GM23338 (cell line): ENCODE data around the gene RBM12. TPM values are rescaled to one million over a fixed set of nuclear protein-coding genes. Genes with fewer than 3 reads are reported as not detected.

Source experiments
- ATAC-seq: fragments of 200-7000 bp; cut with Tn5 transposase; 3 replicates; pipeline ENCODE4 v1.9.1; 2020
- DNase-seq: peaks from one replicate; pipeline ENCODE4 v3.0.0-alpha.2; 2015; ENCODE audit warnings: low spot score
- H2AFZ ChIP-seq: fragments of 200-600 bp; sonication (generic); 2 replicates; pipeline ENCODE4 v1.8.0; 2016; ENCODE audit warnings: antibody characterized with exemption, mild to moderate bottlenecking, moderate library complexity
- H3F3A ChIP-seq: fragments of 200-600 bp; sonication (generic); replicated peaks from 2 replicates; pipeline ENCODE4 v1.8.0; 2017; ENCODE audit warnings: antibody characterized with exemption, mixed run types, low read depth
- H3K27ac ChIP-seq: fragments of 200-600 bp; sonication (generic); 2 replicates; pipeline ENCODE4 v1.6.1; 2016; ENCODE audit warnings: low read depth
- H3K27me3 ChIP-seq: fragments of 200-600 bp; sonication (generic); 2 replicates; pipeline ENCODE4 v1.8.0; 2016; ENCODE audit warnings: mild to moderate bottlenecking, mixed run types, moderate library complexity; ENCODE audit not compliant: insufficient read depth
- H3K36me3 ChIP-seq: fragments of 200-600 bp; sonication (generic); 2 replicates; pipeline ENCODE4 v1.8.0; 2016; ENCODE audit warnings: mild to moderate bottlenecking; ENCODE audit not compliant: insufficient read depth
- H3K4me1 ChIP-seq: fragments of 200-600 bp; sonication (generic); 2 replicates; pipeline ENCODE4 v1.8.0; 2016; ENCODE audit warnings: mild to moderate bottlenecking, moderate library complexity; ENCODE audit not compliant: insufficient read depth
- H3K4me2 ChIP-seq: fragments of 200-600 bp; sonication (generic); 2 replicates; pipeline ENCODE4 v1.7.1; 2017; ENCODE audit warnings: mixed run types
- H3K4me3 ChIP-seq: fragments of 200-600 bp; sonication (generic); 2 replicates; pipeline ENCODE4 v1.6.1; 2016; ENCODE audit warnings: mixed run types
- H3K79me2 ChIP-seq: fragments of 200-600 bp; sonication (generic); replicated peaks from 2 replicates; pipeline ENCODE4 v1.8.0; 2017; ENCODE audit warnings: mild to moderate bottlenecking; ENCODE audit not compliant: insufficient read depth
- H3K9me2 ChIP-seq: fragments of 200-600 bp; sonication (generic); 2 replicates; pipeline ENCODE4 v1.8.0; 2017; ENCODE audit not compliant: insufficient read depth
- H4K20me1 ChIP-seq: fragments of 200-600 bp; sonication (generic); replicated peaks from 2 replicates; pipeline ENCODE4 v1.8.0; 2017; ENCODE audit warnings: mild to moderate bottlenecking; ENCODE audit not compliant: insufficient read depth
- H3K27ac Mint-ChIP-seq: 2 replicates; pipeline ENCODE4 v1.8.0; 2020; ENCODE audit warnings: inconsistent platforms, mild to moderate bottlenecking, moderate library complexity, mixed read lengths
- H3K27me3 Mint-ChIP-seq: 3 replicates; pipeline ENCODE4 v1.8.0; 2022; ENCODE audit warnings: low read depth, mild to moderate bottlenecking, moderate library complexity, mixed read lengths, inconsistent platforms; ENCODE audit not compliant: insufficient read depth, poor library complexity
- H3K36me3 Mint-ChIP-seq: 3 replicates; pipeline ENCODE4 v1.8.0; 2021; ENCODE audit warnings: low read depth, mild to moderate bottlenecking, inconsistent platforms, moderate library complexity, mixed read lengths
- H3K4me1 Mint-ChIP-seq: 3 replicates; pipeline ENCODE4 v1.8.0; 2020; ENCODE audit warnings: mild to moderate bottlenecking, inconsistent platforms, mixed read lengths
- H3K4me3 Mint-ChIP-seq: 3 replicates; pipeline ENCODE4 v1.8.0; 2021; ENCODE audit warnings: moderate library complexity, mild to moderate bottlenecking, inconsistent platforms, mixed read lengths
- H3K9me3 Mint-ChIP-seq: 3 replicates; pipeline ENCODE4 v1.8.0; 2020; ENCODE audit warnings: moderate library complexity, mild to moderate bottlenecking, inconsistent platforms, mixed read lengths
- CREB1 ChIP-seq: fragments of 250-450 bp; sonication (Bioruptor Pico); IDR thresholded peaks from 2 replicates; pipeline ENCODE4 v1.5.0; 2020; ENCODE audit warnings: low read depth, mild to moderate bottlenecking, moderate library complexity
- ETS1 ChIP-seq: IDR thresholded peaks from 2 replicates; pipeline ENCODE4 v1.6.1; 2016; ENCODE audit warnings: antibody characterized with exemption
- EZH2 ChIP-seq: fragments of 200-600 bp; sonication (generic); IDR thresholded peaks from one replicate; pipeline ENCODE4 v1.8.0; 2017; ENCODE audit warnings: antibody characterized with exemption, mild to moderate bottlenecking, low read depth; ENCODE audit not compliant: unreplicated experiment
- EZH2phosphoT487 ChIP-seq: fragments of 200-600 bp; sonication (generic); IDR thresholded peaks from one replicate; pipeline ENCODE4 v1.8.1; 2018; ENCODE audit warnings: antibody characterized with exemption; ENCODE audit not compliant: unreplicated experiment
- JUNB ChIP-seq: IDR thresholded peaks from one replicate; pipeline ENCODE4 v1.6.1; 2016; ENCODE audit warnings: antibody characterized with exemption; ENCODE audit not compliant: unreplicated experiment
- POLR2AphosphoS5 ChIP-seq: IDR thresholded peaks from 2 replicates; pipeline ENCODE4 v1.6.1; 2016; ENCODE audit warnings: antibody characterized with exemption, low read depth
- STAT1 ChIP-seq: IDR thresholded peaks from one replicate; pipeline ENCODE4 v1.6.1; 2016; ENCODE audit warnings: antibody characterized with exemption; ENCODE audit not compliant: unreplicated experiment
- ZNF114 ChIP-seq: fragments of 250-450 bp; sonication (Bioruptor Pico); IDR thresholded peaks from 2 replicates; pipeline ENCODE4 v1.5.0; 2020; ENCODE audit warnings: mild to moderate bottlenecking, moderate library complexity
- ZNF331 ChIP-seq: fragments of 250-450 bp; sonication (Bioruptor Pico); IDR thresholded peaks from 2 replicates; pipeline ENCODE4 v1.5.0; 2020; ENCODE audit warnings: low read depth, mild to moderate bottlenecking, moderate library complexity
- ZNF462 ChIP-seq: fragments of 250-450 bp; sonication (Bioruptor Pico); IDR thresholded peaks from 2 replicates; pipeline ENCODE4 v1.5.0; 2020; ENCODE audit warnings: mild to moderate bottlenecking, moderate library complexity
- polyA plus RNA-seq: library from polyadenylated mRNA; unstranded; fragments of >200 nt; fragmentation: Nextera tagmentation; extraction: Ambion mirVana; gene quantifications from 2 replicates; pipeline ENCODE4 v1.2.1, GENCODE V29; 2016
- total RNA-seq: library from RNA; depleted of rRNA; stranded (reverse); fragments of >200 nt; shearing (Covaris generic); gene quantifications from 2 replicates; pipeline ENCODE4 v1.2.3, GENCODE V29; 2014
- TF ChIP-seq, protein P1 (sequence below), 2 experiments: fragments of 200-600 bp in 1 of 2; sonication (generic) in 1 of 2; conservative IDR thresholded peaks; 2 replicates each; pipeline versions ENCODE4 v1.5.1 to v1.6.1; 2016 to 2017; ENCODE audit warnings: antibody characterized with exemption in 2 of 2, low read depth in 2 of 2, mild to moderate bottlenecking in 2 of 2, moderate library complexity in 1 of 2

The RBM12 gene
- total and polyA plus RNA-seq, 2 experiments from 2014 or later, result 22.3 to 82.2 TPM

GRCh38 chr20:35673884-35674283, 9.2 kb upstream of the RBM12 start (continued):
- TF ChIP-seq, protein P1, sequence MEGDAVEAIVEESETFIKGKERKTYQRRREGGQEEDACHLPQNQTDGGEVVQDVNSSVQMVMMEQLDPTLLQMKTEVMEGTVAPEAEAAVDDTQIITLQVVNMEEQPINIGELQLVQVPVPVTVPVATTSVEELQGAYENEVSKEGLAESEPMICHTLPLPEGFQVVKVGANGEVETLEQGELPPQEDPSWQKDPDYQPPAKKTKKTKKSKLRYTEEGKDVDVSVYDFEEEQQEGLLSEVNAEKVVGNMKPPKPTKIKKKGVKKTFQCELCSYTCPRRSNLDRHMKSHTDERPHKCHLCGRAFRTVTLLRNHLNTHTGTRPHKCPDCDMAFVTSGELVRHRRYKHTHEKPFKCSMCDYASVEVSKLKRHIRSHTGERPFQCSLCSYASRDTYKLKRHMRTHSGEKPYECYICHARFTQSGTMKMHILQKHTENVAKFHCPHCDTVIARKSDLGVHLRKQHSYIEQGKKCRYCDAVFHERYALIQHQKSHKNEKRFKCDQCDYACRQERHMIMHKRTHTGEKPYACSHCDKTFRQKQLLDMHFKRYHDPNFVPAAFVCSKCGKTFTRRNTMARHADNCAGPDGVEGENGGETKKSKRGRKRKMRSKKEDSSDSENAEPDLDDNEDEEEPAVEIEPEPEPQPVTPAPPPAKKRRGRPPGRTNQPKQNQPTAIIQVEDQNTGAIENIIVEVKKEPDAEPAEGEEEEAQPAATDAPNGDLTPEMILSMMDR (conservative IDR thresholded peaks at IDR 0.05; ENCODE audit: low read depth in 2 of 2), result no peak
- TF ChIP-seq POLR2AphosphoS5 (no peak), JUNB (no peak), STAT1 (no peak), ETS1 (no peak), ZNF114 (CRISPR knock-in tag) (no peak), ZNF331 (CRISPR knock-in tag) (no peak)

DNA sequence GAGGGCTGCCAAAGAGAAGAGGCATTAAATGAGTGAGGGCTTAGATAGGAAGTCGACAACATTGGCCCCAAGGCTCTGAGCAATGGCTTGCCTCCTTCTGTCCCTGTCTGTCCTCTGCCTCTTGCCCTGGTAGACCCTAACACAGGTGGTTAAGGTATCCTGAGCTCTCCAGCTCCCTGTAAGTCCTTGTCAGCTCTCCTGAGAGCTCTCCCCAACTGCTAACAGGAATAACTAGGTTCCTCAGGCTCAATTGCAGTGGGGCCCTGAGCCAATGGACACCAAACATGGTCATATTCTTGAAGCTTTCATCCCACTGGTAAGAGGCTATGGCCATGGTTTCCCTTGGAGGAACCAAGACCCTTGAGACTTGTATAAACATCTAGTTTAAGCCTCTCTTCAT, 5.0 kb upstream of the RBM12 start:
- Mint-ChIP-seq H3K36me3 (peaks cover 26% of the 10 kb centered on the region), H3K27me3 (peaks cover 6% of the 10 kb centered on the region), H3K9me3 (no peaks in the 10 kb centered on the region), H3K4me1 (peaks cover 3% of the 10 kb centered on the region; the same call in 1 of the 3 replicates), H3K27ac (no peak overlapping the region), H3K4me3 (no peak overlapping the region)
- no peaks in the 10 kb centered on the region for H3K27me3 ChIP-seq
- H3K79me2 ChIP-seq, result peaks cover under 1% of the 10 kb centered on the region
- ATAC-seq, result no peak
- H2AFZ ChIP-seq, result no peak overlapping the region
- no peaks in the 10 kb centered on the region for H3F3A ChIP-seq
- no peak for DNase-seq
- H4K20me1 ChIP-seq, result no peaks in the 10 kb centered on the region
- no peak overlapping the region for H3K27ac ChIP-seq
- H3K4me2 ChIP-seq, result no peak overlapping the region
- H3K4me1 ChIP-seq, result no peaks in the 10 kb centered on the region
- no peaks in the 10 kb centered on the region for H3K9me2 ChIP-seq
- H3K36me3 ChIP-seq, result peaks cover 9% of the 10 kb centered on the region; the same call in 1 of the 2 replicates
- no peak overlapping the region for H3K4me3 ChIP-seq
- TF ChIP-seq EZH2 (no peak), ETS1 (no peak), EZH2phosphoT487 (no peak), ZNF462 (no peak), POLR2AphosphoS5 (no peak), CREB1 (CRISPR knock-in tag) (no peak), ZNF114 (CRISPR knock-in tag) (no peak), STAT1 (no peak), JUNB (no peak), ZNF331 (CRISPR knock-in tag) (no peak)
- TF ChIP-seq, protein P1 (conservative IDR thresholded peaks at IDR 0.05; ENCODE audit: low read depth in 2 of 2), result no peak
